ENCODE results near the gene ST6GALNAC3.

DNA sequence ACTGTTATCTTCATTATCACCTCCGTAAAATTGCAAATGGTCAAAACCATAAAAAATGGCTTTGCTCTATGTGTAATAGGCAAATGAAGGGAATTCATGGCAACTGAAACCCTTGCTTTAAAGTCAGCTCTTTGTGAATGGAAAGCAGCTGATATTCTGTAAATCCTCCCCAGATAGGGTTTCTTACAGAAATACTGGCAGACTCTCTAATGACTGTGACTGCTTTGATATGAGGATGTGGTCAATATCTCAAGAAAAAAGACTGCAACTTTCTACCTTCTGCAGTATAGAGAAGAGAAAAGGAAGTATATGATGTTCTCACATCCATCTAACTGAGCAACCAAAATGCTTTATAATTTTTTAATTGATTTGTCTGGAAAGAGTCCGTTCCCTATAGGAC lies 193.1 kb downstream of the ST6GALNAC3 start:
- TF ChIP-seq, protein P1, sequence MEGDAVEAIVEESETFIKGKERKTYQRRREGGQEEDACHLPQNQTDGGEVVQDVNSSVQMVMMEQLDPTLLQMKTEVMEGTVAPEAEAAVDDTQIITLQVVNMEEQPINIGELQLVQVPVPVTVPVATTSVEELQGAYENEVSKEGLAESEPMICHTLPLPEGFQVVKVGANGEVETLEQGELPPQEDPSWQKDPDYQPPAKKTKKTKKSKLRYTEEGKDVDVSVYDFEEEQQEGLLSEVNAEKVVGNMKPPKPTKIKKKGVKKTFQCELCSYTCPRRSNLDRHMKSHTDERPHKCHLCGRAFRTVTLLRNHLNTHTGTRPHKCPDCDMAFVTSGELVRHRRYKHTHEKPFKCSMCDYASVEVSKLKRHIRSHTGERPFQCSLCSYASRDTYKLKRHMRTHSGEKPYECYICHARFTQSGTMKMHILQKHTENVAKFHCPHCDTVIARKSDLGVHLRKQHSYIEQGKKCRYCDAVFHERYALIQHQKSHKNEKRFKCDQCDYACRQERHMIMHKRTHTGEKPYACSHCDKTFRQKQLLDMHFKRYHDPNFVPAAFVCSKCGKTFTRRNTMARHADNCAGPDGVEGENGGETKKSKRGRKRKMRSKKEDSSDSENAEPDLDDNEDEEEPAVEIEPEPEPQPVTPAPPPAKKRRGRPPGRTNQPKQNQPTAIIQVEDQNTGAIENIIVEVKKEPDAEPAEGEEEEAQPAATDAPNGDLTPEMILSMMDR (IDR thresholded peaks at IDR 0.05): no peak
- no peak for TF ChIP-seq POLR2A (IDR thresholded peaks at IDR 0.05)
- no peak for TF ChIP-seq EP300 (IDR thresholded peaks at IDR 0.05)
